Adipose tissue (tissue), 3 donors: ENCODE data around the gene DLG5. TPM values are rescaled to one million over a fixed set of nuclear protein-coding genes. Genes with fewer than 3 reads are reported as not detected.

Experiments
- H3K27ac ChIP-seq: one replicate; pipeline ENCODE4 v1.5.1; 2013; ENCODE audit warnings: low read depth, low read length
- WGBS, 3 donors: extraction: QIAGEN DNeasy Blood & Tissue Kit; methylation state at CpG; one replicate each; pipeline ENCODE4 v1.1.7; 2013; 5-methylcytosine and 5-hydroxymethylcytosine counted together
- polyA plus RNA-seq, 3 donors: library from polyadenylated mRNA; stranded (reverse); fragments of 200-250 nt; gene quantifications; one replicate each; pipeline ENCODE4 v1.2.3, GENCODE V29; 2013
- donor health status: healthy with polysubstance abuse.
- donor health status: Bipolar disorder and iron deficiency.
- donor health status: healthy.

DLG5 gene
- 10 to 100 TPM; 10.2 to 17.2 (median 14.1) TPM for polyA plus RNA-seq

- no peak within 1 kb of the TSS for H3K27ac ChIP-seq
- 0 to 2% (median 1%) methylated on average over 30 to 90 of the region's 95 CpGs for WGBS, 3 donors
Measured at GRCh38 chr10:77926566-77927401, at the start of gene DLG5. TSS of gene DLG5 (minus strand) at chr10:77926755. CDS start at chr10:77926520, 235 bp downstream.

GRCh38 chr10:77975086-77975666, 48.6 kb upstream of the DLG5 start:
- 87 to 90% (median 87%) methylated on average over 9 of the region's 9 CpGs for WGBS, 3 donors
- H3K27ac ChIP-seq: no peak overlapping the region

- WGBS, 3 donors: 66 to 84% (median 79%) methylated on average over 8 of the region's 8 CpGs
Measured at GRCh38 chr10:77974396-77975074, 48.0 kb upstream of the DLG5 start.

GRCh38 chr10:77973276-77973675, 46.7 kb upstream of the DLG5 start:
- WGBS, 3 donors: 89 to 98% (median 91%) methylated on average over 5 of the region's 5 CpGs
- H3K27ac ChIP-seq: no peak overlapping the region

More at GRCh38 chr10:77974396-77975074, 48.0 kb upstream of the DLG5 start:
- H3K27ac ChIP-seq: no peak overlapping the region

GRCh38 chr10:77972148-77972547, 45.6 kb upstream of the DLG5 start:
- H3K27ac ChIP-seq: no peak overlapping the region
- WGBS, 3 donors: 90 to 92% (median 91%) methylated on average over 5 of the region's 5 CpGs

- H3K27ac ChIP-seq: peak overlapping the region; percentile 65
- WGBS, 3 donors: 91 to 98% (median 95%) methylated on average over 3 of the region's 3 CpGs
Measured at GRCh38 chr10:77971804-77972144, 45.2 kb upstream of the DLG5 start.

- WGBS, 3 donors: 34 to 49% (median 45%) methylated on average over 7 of the region's 7 CpGs
Measured at GRCh38 chr10:77970869-77971803, 44.6 kb upstream of the DLG5 start.

GRCh38 chr10:77969114-77969513, 42.6 kb upstream of the DLG5 start:
- 49 to 68% (median 63%) methylated on average over 4 of the region's 4 CpGs for WGBS, 3 donors
- H3K27ac ChIP-seq: no peak overlapping the region

More at GRCh38 chr10:77970869-77971803, 44.6 kb upstream of the DLG5 start:
- H3K27ac ChIP-seq: peak overlapping the region; percentile 65

GRCh38 chr10:77967611-77968022, 41.1 kb upstream of the DLG5 start:
- 18 to 44% (median 43%) methylated on average over 8 of the region's 8 CpGs for WGBS, 3 donors
- no peak overlapping the region for H3K27ac ChIP-seq

GRCh38 chr10:77965294-77965693, 38.7 kb upstream of the DLG5 start:
- WGBS, 3 donors: 76 to 84% (median 81%) methylated on average over 5 of the region's 5 CpGs

GRCh38 chr10:77964811-77965210, 38.3 kb upstream of the DLG5 start:
- 86 to 89% (median 87%) methylated on average over 1 of the region's 1 CpG for WGBS, 3 donors
- H3K27ac ChIP-seq: no peak overlapping the region

More at GRCh38 chr10:77965294-77965693, 38.7 kb upstream of the DLG5 start:
- no peak overlapping the region for H3K27ac ChIP-seq

GRCh38 chr10:77963901-77964300, 37.3 kb upstream of the DLG5 start:
- 96 to 97% (median 97%) methylated on average over 7 of the region's 7 CpGs for WGBS, 3 donors
- H3K27ac ChIP-seq: no peak overlapping the region

- 82 to 92% (median 92%) methylated on average over 7 of the region's 7 CpGs for WGBS, 3 donors
- no peak overlapping the region for H3K27ac ChIP-seq
Measured at GRCh38 chr10:77962350-77963146, 36.0 kb upstream of the DLG5 start.

GRCh38 chr10:77961668-77962067, 35.1 kb upstream of the DLG5 start:
- 91 to 95% (median 93%) methylated on average over 6 of the region's 6 CpGs for whole genome bisulfite sequencing, 3 donors
- H3K27ac ChIP-seq: no peak overlapping the region

GRCh38 chr10:77960829-77961329, 34.3 kb upstream of the DLG5 start:
- 85 to 91% (median 87%) methylated on average over 6 of the region's 6 CpGs for WGBS, 3 donors
- no peak overlapping the region for H3K27ac ChIP-seq

- 85 to 91% (median 89%) methylated on average over 8 of the region's 8 CpGs for WGBS, 3 donors
- H3K27ac ChIP-seq: no peak overlapping the region
Measured at GRCh38 chr10:77959887-77960455, 33.4 kb upstream of the DLG5 start.

- WGBS, 3 donors: 57 to 71% (median 61%) methylated on average over 4 of the region's 4 CpGs
- no peak overlapping the region for H3K27ac ChIP-seq
Measured at GRCh38 chr10:77959384-77959783, 32.8 kb upstream of the DLG5 start.
